Superior temporal gyrus (tissue), 1 donor: Measurements from ENCODE around the gene AHRR.

Experiments
- DNase-seq: peaks from one replicate; pipeline ENCODE4 v3.0.0-alpha.2; 2016; ENCODE audit errors: extremely low spot score

Gene AHRR

GRCh38 chr5:429453-430188 is 108.1 kb downstream of the AHRR start:
- no peak for DNase-seq

- DNase-seq, result no peak
These were observed 108.9 kb downstream of the AHRR start for GRCh38 chr5:430214-430925.

- no peak for DNase-seq
These were observed 109.6 kb downstream of the AHRR start for GRCh38 chr5:431001-431710.

GRCh38 chr5:431711-432050 is 110.2 kb downstream of the AHRR start:
- no peak for DNase-seq

GRCh38 chr5:432201-432927 is 110.8 kb downstream of the AHRR start:
- no peak for DNase-seq

- DNase-seq, result no peak
These were observed 111.6 kb downstream of the AHRR start for GRCh38 chr5:432928-433791.

GRCh38 chr5:433836-434235 is 112.3 kb downstream of the AHRR start:
- DNase-seq, result no peak

GRCh38 chr5:434443-435146 is 113.1 kb downstream of the AHRR start:
- no peak for DNase-seq

- DNase-seq, result no peak
These were observed 113.8 kb downstream of the AHRR start for GRCh38 chr5:435156-435790.

GRCh38 chr5:435961-436640 is 114.6 kb downstream of the AHRR start:
- DNase-seq, result no peak

GRCh38 chr5:436641-436975 is 115.1 kb downstream of the AHRR start:
- DNase-seq, result no peak

- DNase-seq, result no peak
These were observed 115.8 kb downstream of the AHRR start for GRCh38 chr5:437281-437771.

GRCh38 chr5:438481-438981 is 117.0 kb downstream of the AHRR start:
- DNase-seq, result no peak

- no peak for DNase-seq
These were observed 117.7 kb downstream of the AHRR start for GRCh38 chr5:439181-439580.

GRCh38 chr5:439636-440035 is 118.1 kb downstream of the AHRR start:
- no peak for DNase-seq

GRCh38 chr5:440401-441201 is 119.1 kb downstream of the AHRR start:
- DNase-seq, result no peak

GRCh38 chr5:441996-442334 is 120.5 kb downstream of the AHRR start:
- no peak for DNase-seq
